NCI-H128 (cell line): Measurements from ENCODE around the gene MEGF11.

Source experiments
- DNase-seq: peaks from one replicate; lab custom pipeline; 2025; ENCODE audit not compliant: unreplicated experiment; lab: John Stamatoyannopoulos, UW

The MEGF11 gene

DNA sequence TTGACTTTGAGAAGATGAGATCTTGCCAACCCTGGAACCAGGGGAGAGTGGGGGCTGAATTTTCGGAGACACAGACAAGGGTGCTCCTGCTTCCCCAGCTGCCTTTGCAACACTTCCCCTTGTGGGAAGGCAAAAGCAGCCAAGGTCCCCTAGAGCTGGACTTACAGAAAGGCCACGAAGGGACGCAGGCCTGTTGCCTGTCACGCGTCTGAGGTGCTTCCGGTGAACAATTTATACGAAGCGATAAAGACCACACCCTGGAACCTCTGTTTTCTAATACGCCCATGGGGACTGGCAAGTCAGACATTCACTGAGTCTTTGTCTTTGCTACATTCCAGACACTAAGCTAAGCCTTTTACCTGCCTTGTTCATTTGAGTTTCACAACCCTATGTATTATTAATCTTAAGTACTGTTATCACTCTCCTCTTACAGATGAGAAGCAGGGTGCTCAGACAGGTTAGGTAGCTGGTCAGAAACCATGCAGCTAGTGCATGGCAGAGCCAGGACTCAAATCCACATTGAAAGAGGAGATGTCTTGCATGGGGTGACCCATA, 13.2 kb downstream of the MEGF11 start:
- no peak for DNase-seq

DNA sequence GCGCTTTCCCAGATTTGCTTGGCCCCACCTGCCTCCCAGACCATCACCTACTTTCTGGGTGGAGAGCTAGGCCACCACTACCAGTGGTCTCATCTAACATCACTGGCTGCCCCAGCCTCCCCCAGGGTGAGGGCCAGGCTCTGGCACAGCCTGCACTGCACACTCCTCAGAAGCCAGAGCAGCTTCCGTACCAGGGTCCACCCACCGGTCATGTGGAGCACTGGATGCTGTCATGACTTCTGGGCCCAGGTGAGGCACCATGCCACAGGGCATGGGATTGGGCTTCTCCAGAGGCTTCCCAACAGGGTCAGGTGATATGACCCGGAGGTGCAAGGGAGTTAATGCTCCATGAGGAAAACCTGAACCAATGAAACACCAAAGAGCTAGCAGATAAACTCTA, 14.0 kb downstream of the MEGF11 start:
- no peak for DNase-seq

GRCh38 chr15:66238318-66238717, 15.2 kb downstream of the MEGF11 start:
- DNase-seq = no peak

GRCh38 chr15:66237513-66238235, 15.9 kb downstream of the MEGF11 start:
- no peak for DNase-seq

- DNase-seq = no peak
Observed at GRCh38 chr15:66236806-66237375, 16.7 kb downstream of the MEGF11 start.

GRCh38 chr15:66235866-66236265, 17.7 kb downstream of the MEGF11 start:
- DNase-seq = no peak

DNA sequence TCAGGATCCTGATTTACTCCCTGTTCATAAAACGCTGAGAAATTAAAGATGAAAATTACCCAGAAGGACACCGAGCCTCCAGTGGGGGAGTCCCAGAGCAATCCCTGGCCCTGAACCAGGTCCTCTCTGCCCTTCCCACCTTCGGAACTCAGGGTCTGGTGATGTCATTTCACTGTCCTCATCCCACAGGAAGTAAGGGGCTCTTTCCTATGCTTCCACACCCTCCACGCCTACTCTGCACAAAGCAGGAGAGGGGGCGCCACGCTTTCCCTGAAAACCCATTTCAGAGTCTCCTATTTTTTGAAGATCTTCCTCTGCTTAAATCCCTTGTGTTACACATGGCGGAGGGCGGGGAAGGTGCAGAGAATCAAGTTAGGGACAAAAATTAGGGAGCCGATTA, 18.8 kb downstream of the MEGF11 start:
- no peak for DNase-seq

- no peak for DNase-seq
Observed at GRCh38 chr15:66233487-66234415, 19.8 kb downstream of the MEGF11 start.

GRCh38 chr15:66232267-66232625, 21.3 kb downstream of the MEGF11 start:
- no peak for DNase-seq

DNA sequence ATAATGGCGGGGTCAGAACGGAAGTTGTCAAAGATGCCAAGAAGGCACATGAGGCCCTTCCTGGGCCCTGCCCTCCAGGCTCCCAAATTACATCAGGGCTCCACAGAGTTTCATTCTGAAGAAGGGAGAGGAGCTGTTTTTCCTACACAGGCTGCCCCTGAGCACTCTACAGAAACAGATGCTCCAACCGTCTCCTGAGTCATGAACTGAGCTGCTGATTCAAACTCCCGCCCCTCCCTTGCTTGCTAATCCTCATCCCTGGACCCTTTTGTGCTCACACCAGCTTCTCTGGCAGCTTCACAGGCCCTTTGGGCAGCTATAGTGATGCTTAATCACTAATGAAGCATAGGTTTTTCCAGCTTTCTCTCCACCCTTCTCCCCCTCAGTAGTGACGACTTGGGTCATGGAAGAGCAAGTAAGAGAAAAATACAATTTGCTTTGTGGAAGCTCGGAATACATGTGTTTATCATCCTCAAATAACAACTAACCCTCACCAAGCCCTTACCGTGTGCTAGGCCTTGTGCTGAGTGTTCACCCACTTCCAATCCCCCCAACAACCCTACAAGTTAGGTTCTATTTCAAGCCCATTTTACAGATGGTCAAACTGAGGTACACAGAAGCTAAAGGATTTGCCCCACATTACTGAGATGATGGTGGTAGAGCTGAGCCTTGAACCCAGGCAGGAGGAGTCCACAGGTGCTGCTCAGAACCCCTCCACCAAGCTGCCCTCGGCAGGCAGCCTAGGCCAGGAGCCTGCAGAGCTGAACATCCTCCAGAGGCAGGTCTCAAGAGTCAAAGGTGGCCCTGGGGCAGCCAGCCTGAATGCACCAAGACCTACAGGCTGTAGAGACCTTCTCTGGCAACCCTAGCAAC, 21.9 kb downstream of the MEGF11 start:
- no peak for DNase-seq

DNA sequence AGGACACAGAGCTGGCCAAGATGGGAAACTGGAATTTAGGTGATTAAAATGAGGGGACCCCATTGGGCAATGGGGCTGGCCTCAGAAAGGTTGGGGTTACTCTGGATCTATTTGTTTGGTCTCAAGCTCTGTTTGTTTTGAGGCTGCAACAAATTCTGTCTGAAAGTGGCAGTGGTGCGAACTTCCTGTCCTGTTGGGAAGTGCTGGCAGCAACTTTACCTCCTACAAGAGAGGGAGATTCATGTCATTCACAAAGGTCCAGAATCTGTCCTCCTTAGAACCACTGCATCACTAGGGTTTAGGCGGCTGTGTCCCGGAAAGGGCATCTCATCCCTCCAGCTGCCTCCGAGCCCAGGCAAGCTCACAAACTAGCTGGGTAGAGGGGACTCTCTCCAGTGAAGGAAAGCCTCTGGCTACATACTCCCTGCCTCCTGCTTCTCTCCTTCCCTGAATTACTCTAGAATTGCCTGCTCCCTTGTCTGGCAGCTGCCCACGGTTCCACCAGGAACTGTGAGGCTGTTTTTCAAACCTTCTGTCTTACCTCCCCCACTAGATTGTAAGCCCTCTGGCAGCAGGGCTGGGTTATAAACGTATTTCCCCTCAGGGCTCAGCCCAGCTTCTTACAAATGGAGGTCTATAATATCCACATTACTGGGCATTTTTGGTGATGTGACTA, 23.6 kb downstream of the MEGF11 start:
- no peak for DNase-seq

DNA sequence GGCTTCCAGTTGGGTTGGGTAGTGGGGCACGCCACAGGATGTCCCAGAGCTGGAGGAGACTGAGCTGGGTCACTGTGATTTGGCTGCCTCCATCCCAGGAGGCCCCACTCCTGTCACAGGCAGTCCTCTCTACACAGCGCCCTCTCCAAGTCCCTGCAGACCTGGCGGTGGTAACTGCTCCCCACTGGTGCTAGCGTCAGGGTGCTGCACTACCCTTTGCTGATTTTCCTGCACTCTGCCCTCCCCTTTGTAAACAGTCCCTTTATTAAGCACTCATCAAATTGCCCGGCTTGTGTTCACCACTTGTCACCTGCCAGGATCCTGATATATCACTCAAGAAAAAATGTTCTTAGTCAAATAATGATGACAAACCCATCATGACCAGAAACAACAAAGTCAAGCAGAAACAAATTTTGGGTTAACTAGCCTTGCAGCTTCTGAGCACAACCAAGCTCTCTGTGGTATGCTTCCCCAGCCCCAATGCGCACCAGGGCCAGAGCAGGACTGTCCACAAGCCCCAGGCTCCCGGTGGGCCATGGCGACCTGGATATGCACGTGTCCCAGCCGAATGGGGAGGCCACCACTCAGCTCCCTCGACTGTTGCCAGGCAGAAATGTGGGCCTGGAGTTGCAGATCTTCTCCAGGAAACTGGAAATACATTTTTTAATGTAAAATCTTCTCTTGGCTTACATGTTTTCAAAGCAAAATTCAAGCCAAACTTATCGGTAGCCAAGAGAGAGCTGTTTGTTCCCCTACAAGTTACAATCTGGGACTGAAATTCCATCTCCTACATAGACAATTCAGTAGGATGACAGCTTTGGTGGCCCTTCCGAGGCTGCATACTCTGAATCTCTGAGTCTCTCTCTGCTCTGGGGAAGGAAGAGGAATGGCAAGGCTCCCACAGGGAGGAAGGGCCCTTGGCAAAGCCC, 24.5 kb downstream of the MEGF11 start:
- no peak for DNase-seq

DNA sequence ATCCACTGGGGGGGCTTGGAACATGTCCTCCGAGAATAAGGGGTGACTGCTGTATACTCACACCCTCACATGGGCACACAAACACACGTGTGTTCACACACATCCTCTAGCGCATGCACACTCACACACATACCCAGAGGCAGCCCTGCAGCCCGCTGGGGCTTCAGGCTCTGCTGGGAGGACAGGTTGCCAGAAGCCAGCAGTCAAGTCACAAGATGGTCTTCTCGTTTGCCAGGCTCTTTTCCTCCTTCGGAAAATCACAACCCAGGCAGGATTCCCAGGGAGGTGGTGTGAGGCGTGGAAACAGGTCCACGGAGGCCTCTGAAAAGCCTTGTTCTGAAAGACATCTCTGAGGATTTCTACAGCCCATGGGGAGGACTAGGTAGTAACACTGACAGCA, 26.8 kb downstream of the MEGF11 start:
- DNase-seq = no peak

DNA sequence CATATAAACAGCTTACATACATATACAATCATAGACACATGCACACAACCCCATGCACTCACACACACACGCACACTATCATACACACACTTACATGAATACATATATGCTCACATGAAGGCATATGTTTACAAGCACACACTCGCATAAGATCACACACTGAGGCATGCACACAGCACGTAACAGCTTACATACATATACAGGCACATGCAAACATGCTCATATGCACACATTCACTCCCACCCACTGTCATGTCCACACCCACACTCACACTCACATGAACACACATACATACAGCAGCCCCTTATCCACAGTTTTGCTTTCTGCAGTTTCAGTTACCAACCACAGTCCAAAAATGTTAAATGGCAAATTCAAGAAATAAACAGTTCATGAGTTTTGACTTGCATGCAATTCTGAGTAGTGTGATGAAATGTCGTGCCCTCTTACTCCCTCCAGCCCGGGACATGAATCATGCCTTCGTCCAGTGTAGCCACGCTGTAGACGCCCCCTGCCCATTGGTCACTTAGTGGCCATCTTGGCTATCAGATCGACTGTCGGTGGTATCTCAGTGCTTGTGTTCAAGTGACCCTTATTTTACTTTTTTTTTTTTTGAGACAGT, 27.8 kb downstream of the MEGF11 start:
- DNase-seq = no peak

- peak; percentile 33 for DNase-seq
Observed at GRCh38 chr15:66224946-66225345, 28.6 kb downstream of the MEGF11 start.

DNA sequence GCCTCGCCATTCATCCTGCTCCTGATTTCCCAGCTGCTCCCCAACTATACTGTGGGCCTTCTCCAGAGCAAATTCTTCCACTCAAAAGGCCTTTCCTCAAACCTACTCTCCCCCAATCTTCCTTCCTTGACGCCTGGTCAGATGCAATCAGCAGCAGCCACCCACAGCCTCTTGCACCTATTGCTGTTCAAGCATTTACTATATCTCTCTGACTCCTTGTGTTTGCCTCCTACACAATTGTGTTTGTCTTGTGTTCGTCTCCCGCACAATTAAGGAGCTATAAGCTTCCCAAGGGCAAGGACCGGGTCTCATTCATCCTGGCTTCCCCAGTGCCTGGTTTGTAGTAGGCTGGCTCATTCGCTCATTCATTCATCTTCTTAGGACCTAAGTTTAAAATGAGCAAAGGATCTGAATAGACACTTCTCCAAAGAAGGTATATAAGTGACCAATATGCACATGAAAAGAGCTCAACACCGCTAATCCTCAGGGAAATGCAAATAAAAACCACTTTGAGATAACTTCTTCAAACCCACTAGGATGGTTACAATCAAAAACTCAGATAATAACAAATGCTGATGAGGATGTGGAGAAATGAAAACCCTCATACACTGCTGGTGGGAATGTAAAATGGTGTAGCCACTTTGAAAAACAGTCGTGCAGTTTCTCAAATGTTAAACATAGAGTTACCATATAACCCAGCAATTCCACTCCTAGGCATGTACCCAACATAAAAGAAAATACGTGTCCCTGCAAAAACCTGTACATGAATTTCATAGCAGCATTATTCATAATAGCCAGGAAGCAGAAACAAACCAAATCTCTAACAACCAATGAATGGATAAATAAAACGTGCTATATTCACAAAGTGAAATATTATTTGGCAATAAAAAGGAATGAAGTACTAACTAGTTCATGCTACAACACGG, 31.0 kb downstream of the MEGF11 start:
- no peak for DNase-seq

DNA sequence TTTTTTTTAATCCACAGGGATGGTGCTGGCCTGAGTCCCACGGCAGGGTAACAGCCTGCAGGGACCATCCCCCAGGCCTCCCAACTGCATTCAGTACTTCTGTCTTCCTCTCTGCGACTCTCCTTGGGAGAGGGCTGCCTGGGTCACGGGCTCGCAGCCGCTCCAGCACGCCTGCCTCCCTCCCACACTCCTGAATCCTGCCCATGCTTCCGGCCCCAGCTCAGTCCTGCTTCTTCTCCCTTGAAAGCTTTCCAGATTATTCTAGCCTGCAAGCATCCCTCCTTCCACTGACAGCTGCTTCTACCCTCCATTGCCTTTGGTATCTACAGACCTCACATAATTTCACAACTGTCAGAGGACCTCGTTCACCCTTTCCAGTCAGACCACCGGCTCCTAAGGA, 32.4 kb downstream of the MEGF11 start:
- DNase-seq = no peak

- DNase-seq = no peak
Observed at GRCh38 chr15:66220601-66221000, 32.9 kb downstream of the MEGF11 start.
